Hepatocyte (in vitro differentiated cells): ENCODE data around the gene CHCHD6. TPM values are rescaled to one million over a fixed set of nuclear protein-coding genes. Genes with fewer than 3 reads are reported as not detected.
A peak's percentile ranks its signal among the peaks of the same experiment; 100 is the strongest.

Source experiments
- DNase-seq: peaks from one replicate; pipeline ENCODE4 v3.0.0-alpha.2; 2016; ENCODE audit warnings: low spot score
- H2AFZ ChIP-seq: fragments of 200-600 bp; sonication (generic); 2 replicates; pipeline ENCODE4 v1.6.0; 2016; ENCODE audit warnings: antibody characterized with exemption, mild to moderate bottlenecking
- H3K27ac ChIP-seq: fragments of 200-600 bp; sonication (generic); 2 replicates; pipeline ENCODE4 v1.5.1; 2016; ENCODE audit warnings: mild to moderate bottlenecking
- H3K27me3 ChIP-seq: fragments of 200-600 bp; sonication (generic); 2 replicates; pipeline ENCODE4 v1.6.1; 2016
- H3K36me3 ChIP-seq: fragments of 200-600 bp; sonication (generic); replicated peaks from 2 replicates; pipeline ENCODE4 v1.5.1; 2016; ENCODE audit warnings: low read depth; ENCODE audit not compliant: insufficient read depth
- H3K4me1 ChIP-seq: fragments of 200-600 bp; sonication (generic); 2 replicates; pipeline ENCODE4 v1.5.1; 2016; ENCODE audit warnings: mild to moderate bottlenecking, moderate library complexity; ENCODE audit not compliant: insufficient read depth
- H3K4me2 ChIP-seq: fragments of 200-600 bp; sonication (generic); 2 replicates; pipeline ENCODE4 v1.6.0; 2016
- H3K4me3 ChIP-seq: fragments of 200-600 bp; sonication (generic); 2 replicates; pipeline ENCODE4 v1.5.1; 2016; ENCODE audit warnings: mild to moderate bottlenecking
- H3K79me2 ChIP-seq: fragments of 200-600 bp; sonication (generic); 2 replicates; pipeline ENCODE4 v1.6.0; 2017; ENCODE audit warnings: mild to moderate bottlenecking
- H3K9me2 ChIP-seq: fragments of 200-600 bp; sonication (generic); replicated peaks from 2 replicates; pipeline ENCODE4 v1.6.0; 2017; ENCODE audit warnings: mild to moderate bottlenecking; ENCODE audit not compliant: insufficient read depth
- H3K9me3 ChIP-seq: fragments of 200-600 bp; sonication (generic); 2 replicates; pipeline ENCODE4 v1.5.1; 2016; ENCODE audit warnings: low read depth, mild to moderate bottlenecking
- H4K20me1 ChIP-seq: fragments of 200-600 bp; sonication (generic); 2 replicates; pipeline ENCODE4 v1.6.0; 2016; ENCODE audit warnings: mild to moderate bottlenecking; ENCODE audit not compliant: insufficient read depth, poor library complexity, severe bottlenecking
- CTCF ChIP-seq: fragments of 200-600 bp; sonication (generic); IDR thresholded peaks from 2 replicates; pipeline ENCODE4 v1.5.1; 2016; ENCODE audit warnings: antibody characterized with exemption, mild to moderate bottlenecking; ENCODE audit not compliant: poor library complexity
- EZH2 ChIP-seq: fragments of 200-600 bp; sonication (generic); IDR thresholded peaks from 2 replicates; pipeline ENCODE4 v1.6.1; 2016; ENCODE audit warnings: antibody characterized with exemption, mild to moderate bottlenecking, borderline replicate concordance
- EZH2phosphoT487 ChIP-seq: fragments of 200-600 bp; sonication (generic); IDR thresholded peaks from one replicate; pipeline ENCODE4 v1.6.1; 2018; ENCODE audit warnings: antibody characterized with exemption, mild to moderate bottlenecking, low read depth, moderate library complexity; ENCODE audit not compliant: unreplicated experiment, severe bottlenecking
- WGBS: methylation state at CpG from one replicate; pipeline ENCODE4 v1.1.6; 2016; ENCODE audit warnings: low lambda C conversion rate; ENCODE audit errors: missing lambda C conversion rate; 5-methylcytosine and 5-hydroxymethylcytosine counted together
- polyA plus RNA-seq: library from polyadenylated mRNA; unstranded; fragments of >200 nt; fragmentation: Nextera tagmentation; extraction: Ambion mirVana; gene quantifications from 2 replicates; pipeline ENCODE4 v1.2.1, GENCODE V29; 2016
- total RNA-seq: library from RNA; depleted of rRNA; stranded (reverse); fragments of >200 nt; gene quantifications from 2 replicates; pipeline ENCODE4 v1.2.3, GENCODE V29; 2014

CHCHD6 gene
- total RNA-seq: 9.6 and 13.8 TPM in 2 replicates
- polyA plus RNA-seq: 19.7 and 20.6 TPM in 2 replicates

DNA sequence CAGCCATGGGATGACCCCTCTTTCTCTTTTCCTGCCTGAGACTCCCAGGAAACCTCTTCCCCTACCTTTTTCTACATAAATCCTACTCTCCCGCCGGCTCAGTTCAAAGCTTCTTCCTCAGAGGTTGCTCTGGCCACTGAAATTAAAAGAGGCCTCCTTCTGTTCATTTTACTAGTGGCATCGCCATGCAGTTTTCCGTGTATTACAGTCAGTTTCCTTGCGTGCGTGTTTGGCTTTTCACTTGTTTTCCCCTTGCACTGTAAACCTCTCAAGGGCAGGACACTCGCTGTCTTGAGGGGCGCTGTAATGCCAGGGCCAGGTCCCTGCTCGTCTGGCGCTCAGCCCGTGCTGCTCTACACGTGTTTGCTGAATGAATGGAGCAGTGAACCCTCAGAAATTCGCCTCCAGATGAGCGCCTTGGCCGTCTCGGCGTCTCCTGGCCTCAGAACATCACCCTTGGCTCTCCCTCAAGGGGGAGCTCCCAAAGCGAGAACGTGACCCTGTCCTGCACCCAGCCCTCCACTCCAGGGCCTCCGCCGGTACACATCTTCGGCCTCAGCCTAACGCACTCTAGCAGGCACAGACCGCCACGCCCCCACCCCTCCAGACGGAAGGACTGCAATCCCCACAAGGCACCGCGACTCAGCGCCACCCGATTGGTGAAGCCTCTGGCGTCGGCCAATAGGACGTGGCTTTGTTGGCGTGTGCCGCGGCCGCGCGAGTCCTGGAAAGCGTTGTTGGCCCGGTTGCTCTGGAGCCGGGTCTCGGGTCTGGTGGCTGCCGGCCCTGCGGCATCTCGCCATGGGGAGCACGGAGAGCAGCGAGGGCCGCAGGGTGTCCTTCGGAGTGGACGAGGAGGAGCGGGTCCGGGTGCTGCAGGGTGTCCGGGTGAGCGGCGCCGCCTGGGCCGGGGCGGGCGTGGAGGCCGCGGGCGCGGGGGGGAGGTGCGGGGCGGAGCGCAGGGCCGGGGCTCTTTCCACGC, at the start of gene CHCHD6:
Gene CHCHD6, plus strand, starts transcription at position 729 of the 982 bp plus-strand sequence. Its CDS starts 73 bp downstream, at position 802.
- Histone ChIP-seq H3K27ac (no peak within 1 kb of the TSS), H4K20me1 (no peaks in the 10 kb centered on the region), H2AFZ (peak within 1 kb of the TSS; percentile 97), H3K4me3 (peak within 1 kb of the TSS; percentile 77), H3K36me3 (no peaks in the 10 kb centered on the region), H3K27me3 (no peaks in the 10 kb centered on the region), H3K4me2 (peak within 1 kb of the TSS; percentile 95), H3K9me2 (no peaks in the 10 kb centered on the region), H3K4me1 (no peaks in the 10 kb centered on the region), H3K9me3 (no peaks in the 10 kb centered on the region), H3K79me2 (peaks cover 19% of the 10 kb centered on the region)
- TF ChIP-seq EZH2 (no peak), CTCF (no peak), EZH2phosphoT487 (no peak)
- peak; percentile 96 for DNase-seq
- 6% methylated on average over 51 of the region's 69 CpGs for WGBS

GRCh38 chr3:126654571-126655383, 49.3 kb upstream of the CHCHD6 start, which contains the start of gene TXNRD3:
TSS of gene TXNRD3 (minus strand) at chr3:126655124.
- Histone ChIP-seq H3K27ac (peak within 1 kb of the TSS; percentile 89), H3K9me2 (no peaks in the 10 kb centered on the region), H4K20me1 (no peaks in the 10 kb centered on the region), H3K27me3 (no peaks in the 10 kb centered on the region), H3K4me3 (peak within 1 kb of the TSS; percentile 83), H2AFZ (peak within 1 kb of the TSS; percentile 64), H3K79me2 (peaks cover 13% of the 10 kb centered on the region), H3K36me3 (no peaks in the 10 kb centered on the region), H3K4me1 (no peaks in the 10 kb centered on the region), H3K4me2 (peak within 1 kb of the TSS; percentile 82), H3K9me3 (no peaks in the 10 kb centered on the region)
- DNase-seq: peak; percentile 87
- WGBS: 1% methylated on average over 44 of the region's 102 CpGs
- TF ChIP-seq EZH2: no peak
- TF ChIP-seq CTCF: no peak
- no peak for TF ChIP-seq EZH2phosphoT487

DNA sequence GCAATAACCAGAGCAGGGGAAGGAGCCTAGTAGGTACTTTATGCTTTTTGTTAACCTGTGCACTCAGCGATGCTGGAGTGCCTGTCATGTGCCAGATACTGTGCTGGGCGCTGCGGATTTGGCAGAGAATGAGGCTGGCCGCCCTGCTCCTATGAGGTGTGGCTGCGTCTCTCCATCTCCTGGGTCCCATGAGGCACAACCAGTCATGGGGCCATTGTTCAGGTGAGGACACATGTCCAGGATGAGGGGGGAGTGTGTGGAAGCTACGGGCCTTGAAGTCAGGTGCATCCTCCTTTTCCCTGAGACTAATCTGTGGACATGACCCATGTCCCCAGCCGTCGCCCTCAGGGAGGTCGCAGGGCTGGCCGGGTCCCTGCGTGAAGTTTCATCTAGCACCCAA, 48.2 kb upstream of the CHCHD6 start:
- H3K27me3 ChIP-seq: no peaks in the 10 kb centered on the region
- TF ChIP-seq EZH2 (no peak), EZH2phosphoT487 (no peak), CTCF (no peak)
- H4K20me1 ChIP-seq: no peaks in the 10 kb centered on the region
- H3K79me2 ChIP-seq: peaks cover 13% of the 10 kb centered on the region
- H3K36me3 ChIP-seq: no peaks in the 10 kb centered on the region
- H3K4me1 ChIP-seq: no peaks in the 10 kb centered on the region
- no peak overlapping the region for H3K4me2 ChIP-seq
- no peak for DNase-seq
- H3K9me2 ChIP-seq: no peaks in the 10 kb centered on the region
- no peak overlapping the region for H3K4me3 ChIP-seq
- WGBS: 95% methylated on average over 11 of the region's 11 CpGs
- H2AFZ ChIP-seq: no peak overlapping the region
- no peaks in the 10 kb centered on the region for H3K9me3 ChIP-seq
- H3K27ac ChIP-seq: no peak overlapping the region
